ENCODE measurements around the gene LCN6. TPM values are rescaled to one million over a fixed set of nuclear protein-coding genes. Genes with fewer than 3 reads are reported as not detected.
A peak's percentile ranks its signal among the peaks of the same experiment; 100 is the strongest.

Gene LCN6
- total and polyA plus RNA-seq, 8 donors: 1.1 to 25.6 (median 4.2) TPM; not detected in 2

GRCh38 chr9:136793086-136793946 lies 45.0 kb upstream of the LCN6 start:
- Histone ChIP-seq H3K4me3 (no peak overlapping the region), H3K36me3 (no peaks in the 10 kb centered on the region), H3K9me3 (no peaks in the 10 kb centered on the region), H3K27me3 (no peaks in the 10 kb centered on the region), H3K27ac (no peak overlapping the region), H3K4me1 (peaks cover 38 to 50% (median 43%) of the 10 kb centered on the region in 3 donors)
- peak in 4 of 6 donors; percentile 34 to 74 (median 54) for DNase-seq
- no peak for ATAC-seq
- intact Hi-C loops (cut with DNase I): loop anchor here in 2 of 3 donors (10.0 kb wide), 2 partner anchors 51 to 151 kb away; partner anchors contain the start of genes AJM1 (in 1 of the 2), C8G (in 1 of the 2), FBXW5 (in 1 of the 2) and PHPT1 (in 1 of the 2)
- TF ChIP-seq CTCF (IDR thresholded peaks at IDR 0.05): no peak
- WGBS, 2 donors: 70 to 71% methylated on average over 17 of the region's 17 CpGs
- no peak for FAIRE-seq

DNA sequence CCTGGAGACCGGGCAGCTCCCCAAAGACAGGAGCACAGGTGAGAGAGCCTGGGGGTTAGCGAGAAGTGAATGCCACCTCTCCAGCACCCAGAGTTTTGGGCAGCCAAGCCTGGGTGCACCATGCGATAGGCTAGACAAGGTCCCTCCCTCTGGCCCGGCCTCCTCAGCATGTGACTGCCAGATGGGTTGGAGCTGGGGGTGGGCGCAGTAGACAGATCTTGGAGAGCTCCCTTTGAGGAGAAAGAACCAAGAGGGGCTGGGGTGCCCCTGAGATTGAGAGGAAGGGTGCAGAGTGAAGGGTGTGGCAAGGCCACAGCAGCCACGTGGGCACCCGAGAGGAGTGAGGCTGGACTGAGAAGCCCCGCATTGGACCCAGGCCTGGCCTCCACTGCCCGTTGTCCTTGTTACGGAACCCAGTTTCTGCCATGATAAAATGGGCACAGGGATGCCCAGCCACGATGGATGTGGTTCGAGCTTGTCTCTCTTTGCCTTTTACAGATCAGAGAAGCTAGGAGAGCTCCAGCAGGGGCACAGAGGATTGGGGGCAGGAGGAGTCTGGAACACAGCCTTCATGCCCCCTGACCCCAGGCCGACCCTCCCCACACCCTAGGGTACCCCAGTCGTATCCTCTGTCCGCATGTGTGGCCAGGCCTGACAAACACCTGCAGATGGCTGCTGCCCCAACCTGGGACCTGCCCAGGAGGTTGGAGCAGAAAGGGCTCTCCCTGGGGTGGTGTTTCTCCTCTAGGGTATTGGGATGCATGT lies 44.2 kb upstream of the LCN6 start:
- H3K4me1 ChIP-seq: peaks cover 35 to 49% (median 36%) of the 10 kb centered on the region in 3 donors
- ATAC-seq: no peak
- intact Hi-C loops (cut with DNase I): loop anchor here in 2 of 3 donors (10.0 kb wide), 2 partner anchors 52 to 152 kb away; partner anchors contain the start of genes AJM1 (in 1 of the 2), C8G (in 1 of the 2), FBXW5 (in 1 of the 2) and PHPT1 (in 1 of the 2)

GRCh38 chr9:136791516-136792276 lies 43.4 kb upstream of the LCN6 start:
- Histone ChIP-seq H3K4me1 (peaks cover 31 to 47% (median 32%) of the 10 kb centered on the region in 3 donors), H3K9me3 (no peaks in the 10 kb centered on the region), H3K36me3 (no peaks in the 10 kb centered on the region), H3K27me3 (no peaks in the 10 kb centered on the region), H3K27ac (peak overlapping the region; percentile 90 to 96 (median 94)), H3K4me3 (peak overlapping the region; percentile 22 to 69 (median 52))
- ATAC-seq: peak; percentile 60 to 67 (median 64)
- peak; percentile 83 to 94 (median 90) for DNase-seq
- intact Hi-C loops (cut with DNase I): loop anchor here in 2 of 3 donors (10.0 kb wide), 2 partner anchors 53 to 153 kb away; partner anchors contain the start of genes AJM1 (in 1 of the 2), C8G (in 1 of the 2), FBXW5 (in 1 of the 2) and PHPT1 (in 1 of the 2)
- peak; percentile 95 to 99 (median 97) for TF ChIP-seq CTCF (IDR thresholded peaks at IDR 0.05)
- FAIRE-seq: no peak
- WGBS, 2 donors: 1% methylated on average over 28 to 29 of the region's 29 CpGs

More for the DNA sequence above, 44.2 kb upstream of the LCN6 start:
- no peak for FAIRE-seq
- Histone ChIP-seq H3K27ac (peak overlapping the region; percentile 90 to 96 (median 94)), H3K4me3 (peak overlapping the region in 2 of 4 donors; percentile 62 to 69), H3K9me3 (no peaks in the 10 kb centered on the region), H3K27me3 (no peaks in the 10 kb centered on the region), H3K36me3 (no peaks in the 10 kb centered on the region)
- WGBS, 2 donors: 57 to 65% methylated on average over 15 of the region's 15 CpGs
- DNase-seq: peak in 4 of 6 donors; percentile 45 to 84 (median 60)
- TF ChIP-seq CTCF (IDR thresholded peaks at IDR 0.05): no peak

Data from pancreas (tissue), 10 donors.